ENCODE results near the gene TMEM219. TPM values are rescaled to one million over a fixed set of nuclear protein-coding genes. Genes with fewer than 3 reads are reported as not detected.
"Not testable (repeated sequence)": the region's sequence is repeated elsewhere in the genome, so short reads cannot be mapped to it uniquely, and the experiment has no call there.

Gene TMEM219
- total and polyA plus RNA-seq, 12 donors = 53.0 to 105 (median 69.3) TPM

DNA sequence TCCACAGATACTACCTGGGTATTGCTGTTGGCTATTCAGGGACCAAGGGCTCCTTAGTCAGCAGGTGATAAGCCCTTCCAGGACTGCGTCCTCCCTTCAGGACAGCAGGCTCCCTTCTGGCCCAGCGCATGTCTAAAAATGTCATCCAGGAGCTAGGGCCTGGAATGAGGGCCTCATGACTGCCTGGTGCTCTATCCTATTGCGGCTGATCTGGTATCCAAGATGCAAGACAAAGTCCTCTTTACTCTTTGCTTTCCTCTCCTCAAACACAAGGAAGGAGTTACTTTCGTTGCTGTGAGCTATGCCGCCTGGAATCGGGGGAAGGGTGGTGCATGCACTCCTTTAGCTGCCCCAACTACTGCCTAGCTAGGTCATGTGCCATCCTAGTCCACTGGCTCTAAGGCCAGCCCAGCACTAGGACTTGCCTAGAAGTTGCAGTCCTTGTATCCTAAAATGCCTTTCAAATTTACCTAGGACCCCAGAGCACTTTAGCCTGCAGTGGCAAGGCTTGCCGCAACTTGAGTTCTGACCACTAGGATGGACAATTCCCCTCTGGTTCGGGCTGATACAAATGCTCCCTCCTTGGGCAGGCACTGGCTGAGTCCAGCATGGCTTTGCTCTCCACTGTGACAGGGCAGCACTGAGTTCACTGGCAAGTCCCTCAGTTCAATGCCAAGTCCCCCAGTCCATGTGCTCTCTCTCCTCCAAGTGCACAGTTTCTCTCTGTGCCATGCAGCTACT lies 10.1 kb upstream of the TMEM219 start:
- no peak for ATAC-seq
- Histone ChIP-seq H3K27me3 (peaks cover 0 to 4% (median 0%) of the 10 kb centered on the region in 7 donors), H3K27ac (no peak overlapping the region), H3K4me3 (no peak overlapping the region), H3K36me3 (no peaks in the 10 kb centered on the region), H3K4me1 (no peaks in the 10 kb centered on the region), H3K9me3 (peaks cover 0 to 11% (median 0%) of the 10 kb centered on the region in 11 donors)
- WGBS, 2 donors = 82 to 83% methylated on average over 8 of the region's 8 CpGs
- no peak for DNase-seq
- TF ChIP-seq, protein P1, sequence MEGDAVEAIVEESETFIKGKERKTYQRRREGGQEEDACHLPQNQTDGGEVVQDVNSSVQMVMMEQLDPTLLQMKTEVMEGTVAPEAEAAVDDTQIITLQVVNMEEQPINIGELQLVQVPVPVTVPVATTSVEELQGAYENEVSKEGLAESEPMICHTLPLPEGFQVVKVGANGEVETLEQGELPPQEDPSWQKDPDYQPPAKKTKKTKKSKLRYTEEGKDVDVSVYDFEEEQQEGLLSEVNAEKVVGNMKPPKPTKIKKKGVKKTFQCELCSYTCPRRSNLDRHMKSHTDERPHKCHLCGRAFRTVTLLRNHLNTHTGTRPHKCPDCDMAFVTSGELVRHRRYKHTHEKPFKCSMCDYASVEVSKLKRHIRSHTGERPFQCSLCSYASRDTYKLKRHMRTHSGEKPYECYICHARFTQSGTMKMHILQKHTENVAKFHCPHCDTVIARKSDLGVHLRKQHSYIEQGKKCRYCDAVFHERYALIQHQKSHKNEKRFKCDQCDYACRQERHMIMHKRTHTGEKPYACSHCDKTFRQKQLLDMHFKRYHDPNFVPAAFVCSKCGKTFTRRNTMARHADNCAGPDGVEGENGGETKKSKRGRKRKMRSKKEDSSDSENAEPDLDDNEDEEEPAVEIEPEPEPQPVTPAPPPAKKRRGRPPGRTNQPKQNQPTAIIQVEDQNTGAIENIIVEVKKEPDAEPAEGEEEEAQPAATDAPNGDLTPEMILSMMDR (IDR thresholded peaks at IDR 0.05) = no peak
- intact Hi-C loops (cut with DNase I) = no loop called here

- Histone ChIP-seq H3K36me3 (peaks cover 0 to 6% (median 0%) of the 10 kb centered on the region in 9 donors), H3K9me3 (no peaks in the 10 kb centered on the region), H3K27me3 (peaks cover 0 to 4% (median 0%) of the 10 kb centered on the region in 7 donors), H3K4me1 (peaks cover 0 to 22% (median 17%) of the 10 kb centered on the region in 9 donors), H3K27ac (no peak overlapping the region), H3K4me3 (no peak overlapping the region)
- ATAC-seq = no peak
- no peak for DNase-seq
- intact Hi-C loops (cut with DNase I) = no loop called here
- TF ChIP-seq, protein P1 (IDR thresholded peaks at IDR 0.05) = no peak
- 93 to 94% methylated on average over 5 of the region's 5 CpGs for WGBS, 2 donors
Measured at GRCh38 chr16:29958756-29959155, 3.1 kb upstream of the TMEM219 start.

DNA sequence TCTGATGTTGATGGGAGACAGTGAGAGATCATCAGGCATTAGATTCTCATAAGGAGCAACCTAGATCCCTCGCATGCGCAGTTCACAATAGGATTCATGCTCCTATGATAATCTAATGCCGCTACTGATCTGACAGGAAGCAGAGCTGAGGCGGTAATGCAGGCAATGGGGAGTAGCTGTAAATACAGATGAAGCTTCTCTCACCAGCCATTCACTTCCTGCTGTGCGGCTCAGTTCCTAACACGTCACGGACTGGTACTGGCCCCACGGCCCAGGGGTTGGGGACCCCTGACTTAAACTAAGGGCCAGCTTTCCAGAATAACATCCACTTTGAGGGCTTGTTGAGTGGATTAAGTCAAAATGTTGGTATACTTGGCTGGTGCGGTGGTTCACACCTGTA lies 2.6 kb upstream of the TMEM219 start:
- no peak for DNase-seq

GRCh38 chr16:29959821-29960220 lies 2.1 kb upstream of the TMEM219 start:
- Histone ChIP-seq H3K36me3 (peaks cover 0 to 17% (median 0%) of the 10 kb centered on the region in 9 donors), H3K4me1 (peaks cover 0 to 32% (median 20%) of the 10 kb centered on the region in 9 donors)
- not testable (repeated sequence) for H3K27me3 ChIP-seq, H3K27ac ChIP-seq, H3K9me3 ChIP-seq, H3K4me3 ChIP-seq, ATAC-seq, DNase-seq
- 94 to 95% methylated on average over 4 of the region's 4 CpGs for WGBS, 2 donors
- intact Hi-C loops (cut with DNase I) = loop anchor here in 5 of 10 donors (5.0 to 10.0 kb wide), 4 partner anchors 33 to 145 kb away; partner anchors contain the start of genes HIRIP3 (in 3 of the 5), INO80E (in 3 of the 5), KCTD13 (in 2 of the 5) and CDIPT (in 1 of the 5)

More for the DNA sequence above, 2.6 kb upstream of the TMEM219 start:
- Histone ChIP-seq H3K27ac (no peak overlapping the region), H3K9me3 (no peaks in the 10 kb centered on the region), H3K4me3 (no peak overlapping the region), H3K36me3 (peaks cover 0 to 12% (median 0%) of the 10 kb centered on the region in 9 donors), H3K27me3 (peaks cover 0 to 4% (median 0%) of the 10 kb centered on the region in 7 donors), H3K4me1 (peaks cover 0 to 27% (median 18%) of the 10 kb centered on the region in 9 donors)
- intact Hi-C loops (cut with DNase I) = no loop called here
- WGBS, 2 donors = 81 to 85% methylated on average over 9 of the region's 9 CpGs
- ATAC-seq = no peak
- TF ChIP-seq, protein P1 (IDR thresholded peaks at IDR 0.05) = no peak
